Right ventricle myocardium inferior (tissue), 1 donor: ENCODE data around the gene NOTUM. TPM values are rescaled to one million over a fixed set of nuclear protein-coding genes. Genes with fewer than 3 reads are reported as not detected.

Experiments
- ATAC-seq: fragments of 200-7000 bp; cut with Tn5 transposase; one replicate; pipeline ENCODE4 v1.9.1; 2020; ENCODE audit warnings: mild to moderate bottlenecking, moderate library complexity
- DNase-seq: peaks from one replicate; pipeline ENCODE4 v3.0.0; 2021; ENCODE audit errors: missing footprints
- intact Hi-C: fragments of 100-400 bp; cut with DNase I; formaldehyde crosslinking; loops from one replicate; pipeline ENCODE4 v1.11.0; 2022
- long read RNA-seq: library from polyadenylated mRNA; unstranded; transcript quantifications from one replicate; pipeline ENCODE4 v2.0.0, GENCODE V29; 2021
- total RNA-seq: library from RNA; stranded (reverse); fragmentation: NEBNext Ultra II Directional; extraction: Animal tissue kit (Norgen Biotek cat#: 25700); gene quantifications from one replicate; pipeline ENCODE4 v1.2.1, GENCODE V29; 2021
- donor health status: DM: no; HTN: yes; CAD: no; lungs with severe emphysema.

NOTUM gene
- total RNA-seq, result 0.89 TPM
- long read RNA-seq, partial matches to known transcripts, result 1 of 1 reads
- long read RNA-seq, other reads (novel, unspliced or antisense), result 0 of 1 reads

- intact Hi-C loops, result no loop called here
- ATAC-seq (no peak), DNase-seq (no peak)
These were observed at the start of gene NOTUM for GRCh38 chr17:81961087-81961511. Gene NOTUM (minus strand): TSS chr17:81961187. CDS start chr17:81960909, 278 bp downstream.

GRCh38 chr17:82009413-82009812 is 48.4 kb upstream of the NOTUM start:
- intact Hi-C loops, result no loop called here
- DNase-seq, result no peak
- ATAC-seq, result no peak

- intact Hi-C loops, result no loop called here
- no peak for DNase-seq
- ATAC-seq, result no peak
These were observed 48.0 kb upstream of the NOTUM start for GRCh38 chr17:82008941-82009405.

- intact Hi-C loops, result no loop called here
- ATAC-seq (no peak), DNase-seq (no peak)
These were observed 47.4 kb upstream of the NOTUM start for GRCh38 chr17:82008258-82008940.

- ATAC-seq (no peak), DNase-seq (no peak)
- intact Hi-C loops, result no loop called here
These were observed 46.7 kb upstream of the NOTUM start for GRCh38 chr17:82007495-82008257.

- ATAC-seq, result no peak
- no peak for DNase-seq
- intact Hi-C loops, result no loop called here
These were observed 46.2 kb upstream of the NOTUM start for GRCh38 chr17:82007228-82007494.

- DNase-seq (no peak), ATAC-seq (no peak)
These were observed 45.7 kb upstream of the NOTUM start for GRCh38 chr17:82006468-82007227.

GRCh38 chr17:82005701-82006348 is 44.8 kb upstream of the NOTUM start:
- DNase-seq (no peak), ATAC-seq (no peak)
- intact Hi-C loops, result no loop called here

More at GRCh38 chr17:82006468-82007227, 45.7 kb upstream of the NOTUM start:
- intact Hi-C loops, result no loop called here

- intact Hi-C loops, result no loop called here
- no peak for ATAC-seq
- DNase-seq, result no peak
These were observed 43.8 kb upstream of the NOTUM start for GRCh38 chr17:82004517-82005455.

GRCh38 chr17:82003411-82004381 is 42.7 kb upstream of the NOTUM start:
- intact Hi-C loops, result no loop called here
- ATAC-seq (peak; percentile 33), DNase-seq (no peak)

GRCh38 chr17:82001571-82002056 is 40.6 kb upstream of the NOTUM start:
- DNase-seq (no peak), ATAC-seq (no peak)
- intact Hi-C loops, result no loop called here

- ATAC-seq, result no peak
- intact Hi-C loops, result no loop called here
These were observed 40.0 kb upstream of the NOTUM start for GRCh38 chr17:82000803-82001570.

GRCh38 chr17:81999976-82000802 is 39.2 kb upstream of the NOTUM start:
- intact Hi-C loops, result no loop called here
- ATAC-seq (no peak), DNase-seq (no peak)

More at GRCh38 chr17:82000803-82001570, 40.0 kb upstream of the NOTUM start:
- DNase-seq, result no peak

GRCh38 chr17:81999587-81999975 is 38.6 kb upstream of the NOTUM start:
- DNase-seq (no peak), ATAC-seq (no peak)
- intact Hi-C loops, result no loop called here

GRCh38 chr17:81998691-81999438 is 37.9 kb upstream of the NOTUM start:
- no peak for DNase-seq

More at GRCh38 chr17:81998691-81999438, 37.9 kb upstream of the NOTUM start:
- ATAC-seq, result no peak
- intact Hi-C loops, result no loop called here
